IPS-18c (cell line): ENCODE data around the gene SYNGR3.

ENCODE experiments used
- H3K4me3 ChIP-seq: 2 replicates; pipeline ENCODE4 v1.7.0; 2013; ENCODE audit warnings: low read depth, mild to moderate bottlenecking, low read length, moderate library complexity; ENCODE audit not compliant: insufficient read depth
- H3K9me3 ChIP-seq: one replicate; pipeline ENCODE4 v1.6.1; 2013; ENCODE audit warnings: mild to moderate bottlenecking, low read length, moderate library complexity; ENCODE audit not compliant: control insufficient read depth, insufficient read depth

SYNGR3 gene

GRCh38 chr16:1989209-1990100, at the start of gene SYNGR3:
Gene SYNGR3 (plus strand): TSS chr16:1989970. CDS start chr16:1990103, 133 bp downstream.
- Histone ChIP-seq H3K9me3 (no peaks in the 10 kb centered on the region), H3K4me3 (peak within 1 kb of the TSS; percentile 66)

- H3K9me3 ChIP-seq: no peaks in the 10 kb centered on the region
Measured at GRCh38 chr16:1940273-1941161, 49.3 kb upstream of the SYNGR3 start.

GRCh38 chr16:1941162-1942046, 48.4 kb upstream of the SYNGR3 start:
- H3K9me3 ChIP-seq: no peaks in the 10 kb centered on the region
- no peak overlapping the region; the same call in 1 of the 2 replicates for H3K4me3 ChIP-seq

More at GRCh38 chr16:1940273-1941161, 49.3 kb upstream of the SYNGR3 start:
- H3K4me3 ChIP-seq: no peak overlapping the region

GRCh38 chr16:1942047-1942809, 47.5 kb upstream of the SYNGR3 start:
- peak overlapping the region; percentile 94 for H3K4me3 ChIP-seq
- H3K9me3 ChIP-seq: no peaks in the 10 kb centered on the region

- Histone ChIP-seq H3K9me3 (no peaks in the 10 kb centered on the region), H3K4me3 (peak within 1 kb of the TSS; percentile 94)
Measured at GRCh38 chr16:1942810-1943726, 46.7 kb upstream of the SYNGR3 start, which contains the start of gene MSRB1. Gene MSRB1 (minus strand): TSS chr16:1943199. CDS start chr16:1943156, 43 bp downstream.

GRCh38 chr16:1944612-1945199, 45.1 kb upstream of the SYNGR3 start:
- Histone ChIP-seq H3K9me3 (no peaks in the 10 kb centered on the region), H3K4me3 (no peak overlapping the region)

GRCh38 chr16:1945559-1946391, 44.0 kb upstream of the SYNGR3 start:
- no peaks in the 10 kb centered on the region for H3K9me3 ChIP-seq
- no peak overlapping the region for H3K4me3 ChIP-seq

- H3K4me3 ChIP-seq: no peak overlapping the region
- no peaks in the 10 kb centered on the region for H3K9me3 ChIP-seq
Measured at GRCh38 chr16:1946495-1947368, 43.0 kb upstream of the SYNGR3 start.

GRCh38 chr16:1947369-1947670, 42.5 kb upstream of the SYNGR3 start:
- H3K4me3 ChIP-seq: no peak overlapping the region
- no peaks in the 10 kb centered on the region for H3K9me3 ChIP-seq

- no peak overlapping the region for H3K4me3 ChIP-seq
- no peaks in the 10 kb centered on the region for H3K9me3 ChIP-seq
Measured at GRCh38 chr16:1949507-1949906, 40.3 kb upstream of the SYNGR3 start.

GRCh38 chr16:1950047-1950446, 39.7 kb upstream of the SYNGR3 start:
- H3K4me3 ChIP-seq: no peak overlapping the region
- no peaks in the 10 kb centered on the region for H3K9me3 ChIP-seq

GRCh38 chr16:1950559-1950958, 39.2 kb upstream of the SYNGR3 start:
- Histone ChIP-seq H3K4me3 (no peak overlapping the region), H3K9me3 (no peaks in the 10 kb centered on the region)

- H3K4me3 ChIP-seq: no peak overlapping the region
- H3K9me3 ChIP-seq: no peaks in the 10 kb centered on the region
Measured at GRCh38 chr16:1953734-1954133, 36.0 kb upstream of the SYNGR3 start.
